ENCODE results near the gene IPO5.

GRCh38 chr13:98039964-98040363 lies 86.5 kb downstream of the IPO5 start:
- TF ChIP-seq, protein P1, sequence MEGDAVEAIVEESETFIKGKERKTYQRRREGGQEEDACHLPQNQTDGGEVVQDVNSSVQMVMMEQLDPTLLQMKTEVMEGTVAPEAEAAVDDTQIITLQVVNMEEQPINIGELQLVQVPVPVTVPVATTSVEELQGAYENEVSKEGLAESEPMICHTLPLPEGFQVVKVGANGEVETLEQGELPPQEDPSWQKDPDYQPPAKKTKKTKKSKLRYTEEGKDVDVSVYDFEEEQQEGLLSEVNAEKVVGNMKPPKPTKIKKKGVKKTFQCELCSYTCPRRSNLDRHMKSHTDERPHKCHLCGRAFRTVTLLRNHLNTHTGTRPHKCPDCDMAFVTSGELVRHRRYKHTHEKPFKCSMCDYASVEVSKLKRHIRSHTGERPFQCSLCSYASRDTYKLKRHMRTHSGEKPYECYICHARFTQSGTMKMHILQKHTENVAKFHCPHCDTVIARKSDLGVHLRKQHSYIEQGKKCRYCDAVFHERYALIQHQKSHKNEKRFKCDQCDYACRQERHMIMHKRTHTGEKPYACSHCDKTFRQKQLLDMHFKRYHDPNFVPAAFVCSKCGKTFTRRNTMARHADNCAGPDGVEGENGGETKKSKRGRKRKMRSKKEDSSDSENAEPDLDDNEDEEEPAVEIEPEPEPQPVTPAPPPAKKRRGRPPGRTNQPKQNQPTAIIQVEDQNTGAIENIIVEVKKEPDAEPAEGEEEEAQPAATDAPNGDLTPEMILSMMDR (IDR thresholded peaks at IDR 0.05; ENCODE audit: low read length): no peak
- TF ChIP-seq EZH2 (IDR thresholded peaks at IDR 0.05; ENCODE audit: borderline replicate concordance, low read length): no peak
